ENCODE results near the gene PDE3A. TPM values are rescaled to one million over a fixed set of nuclear protein-coding genes. Genes with fewer than 3 reads are reported as not detected.

PDE3A gene
- total RNA-seq, 1 donor from 2014 or later = 2.4 TPM

GRCh38 chr12:20400003-20400402 lies 31.7 kb downstream of the PDE3A start:
- Mint-ChIP-seq H3K4me3 (no peak overlapping the region), H3K27me3 (ENCODE audit: low read depth) (no peaks in the 10 kb centered on the region), H3K27ac (ENCODE audit: unreplicated experiment) (no peak overlapping the region), H3K9me3 (peaks cover 2% of the 10 kb centered on the region), H3K36me3 (ENCODE audit: low read depth) (no peaks in the 10 kb centered on the region), H3K4me1 (no peaks in the 10 kb centered on the region)
- no peak for DNase-seq (ENCODE audit: low read depth, low spot score)
- TF ChIP-seq CTCF (conservative IDR thresholded peaks at IDR 0.05) = no peak

- H3K27me3 Mint-ChIP-seq (ENCODE audit: low read depth) = no peaks in the 10 kb centered on the region
- no peak for TF ChIP-seq CTCF (conservative IDR thresholded peaks at IDR 0.05)
- H3K36me3 Mint-ChIP-seq (ENCODE audit: low read depth) = no peaks in the 10 kb centered on the region
- peaks cover 2% of the 10 kb centered on the region for H3K9me3 Mint-ChIP-seq
- H3K27ac Mint-ChIP-seq (ENCODE audit: unreplicated experiment) = no peak overlapping the region
- no peaks in the 10 kb centered on the region for H3K4me1 Mint-ChIP-seq
- no peak for DNase-seq (ENCODE audit: low read depth, low spot score)
- no peak overlapping the region for H3K4me3 Mint-ChIP-seq
These were observed 34.9 kb downstream of the PDE3A start for GRCh38 chr12:20403230-20403629.

GRCh38 chr12:20404576-20405346 lies 36.4 kb downstream of the PDE3A start:
- Mint-ChIP-seq H3K4me3 (no peak overlapping the region), H3K27me3 (ENCODE audit: low read depth) (no peaks in the 10 kb centered on the region), H3K36me3 (ENCODE audit: low read depth) (no peaks in the 10 kb centered on the region), H3K9me3 (peaks cover 2% of the 10 kb centered on the region), H3K27ac (ENCODE audit: unreplicated experiment) (no peak overlapping the region), H3K4me1 (peaks cover 8% of the 10 kb centered on the region)
- no peak for TF ChIP-seq CTCF (conservative IDR thresholded peaks at IDR 0.05)
- DNase-seq (ENCODE audit: low read depth, low spot score) = no peak

GRCh38 chr12:20409607-20410377 lies 41.5 kb downstream of the PDE3A start:
- Mint-ChIP-seq H3K4me3 (no peak overlapping the region), H3K36me3 (ENCODE audit: low read depth) (no peaks in the 10 kb centered on the region), H3K27ac (ENCODE audit: unreplicated experiment) (peak overlapping the region; percentile 85), H3K27me3 (ENCODE audit: low read depth) (no peaks in the 10 kb centered on the region), H3K4me1 (peaks cover 24% of the 10 kb centered on the region), H3K9me3 (no peaks in the 10 kb centered on the region)
- no peak for DNase-seq (ENCODE audit: low read depth, low spot score)
- TF ChIP-seq CTCF (conservative IDR thresholded peaks at IDR 0.05) = no peak

- TF ChIP-seq CTCF (conservative IDR thresholded peaks at IDR 0.05) = no peak
- DNase-seq (ENCODE audit: low read depth, low spot score) = no peak
- no peaks in the 10 kb centered on the region for H3K27me3 Mint-ChIP-seq (ENCODE audit: low read depth)
- no peaks in the 10 kb centered on the region for H3K9me3 Mint-ChIP-seq
- no peak overlapping the region for H3K4me3 Mint-ChIP-seq
- no peaks in the 10 kb centered on the region for H3K36me3 Mint-ChIP-seq (ENCODE audit: low read depth)
- peaks cover 24% of the 10 kb centered on the region for H3K4me1 Mint-ChIP-seq
- no peak overlapping the region for H3K27ac Mint-ChIP-seq (ENCODE audit: unreplicated experiment)
These were observed 42.4 kb downstream of the PDE3A start for GRCh38 chr12:20410734-20411133.

All from neural crest cell (in vitro differentiated cells).